HTR-8/SVneo (cell line): ENCODE measurements around the gene RUNX3.

Source experiments
- DNase-seq: peaks from one replicate; pipeline ENCODE4 v3.0.0; 2011; ENCODE audit warnings: low spot score, mixed read lengths; ENCODE audit not compliant: insufficient read length
- FAIRE-seq: peaks from 2 replicates; lab custom pipeline; 2011; peaks lifted over from hg19 to GRCh38; lab: Jason Lieb, UNC

RUNX3 gene

GRCh38 chr1:24870551-24871195 lies 59.4 kb downstream of the RUNX3 start:
- DNase-seq (no peak), FAIRE-seq (no peak)

- no peak for FAIRE-seq
Measured at GRCh38 chr1:24868016-24868875, 61.8 kb downstream of the RUNX3 start.

DNA sequence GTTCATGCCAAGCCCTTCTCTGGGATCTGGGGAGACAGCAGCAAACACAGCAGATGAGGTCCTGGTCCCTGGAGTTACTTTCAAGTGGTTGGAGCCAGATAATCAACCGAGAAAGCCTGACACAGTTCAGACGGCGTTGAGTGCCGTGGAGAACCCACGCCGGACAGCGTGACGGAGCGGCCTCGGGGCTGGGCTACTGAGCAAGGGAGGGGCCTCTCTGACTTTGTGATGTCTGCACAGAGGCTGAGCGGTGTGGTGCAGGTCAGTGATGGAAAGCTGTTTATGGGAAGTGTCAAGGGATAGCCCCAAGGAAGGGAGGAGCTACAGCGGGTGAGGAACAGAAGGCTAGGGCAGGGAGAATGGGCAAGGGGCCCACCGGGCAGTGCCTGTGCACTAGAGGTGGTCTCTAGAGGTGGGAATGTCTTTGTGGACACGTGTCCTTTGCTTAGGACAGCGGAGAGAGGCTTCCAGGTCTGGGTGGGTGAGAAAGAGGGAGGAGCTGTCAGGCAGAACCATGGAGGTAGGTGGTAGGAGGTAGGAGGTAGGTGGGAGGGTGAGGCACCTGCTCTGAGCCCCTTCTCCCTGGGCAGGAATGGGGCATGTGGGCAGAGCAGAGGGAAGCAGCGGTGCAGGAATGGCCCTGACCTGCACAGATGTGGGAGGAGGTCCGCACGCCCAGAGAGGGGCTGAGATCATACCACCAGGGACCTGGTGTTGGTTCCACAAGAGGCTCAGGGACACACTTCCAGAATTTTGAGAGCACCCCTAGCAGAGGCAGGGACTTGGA lies 62.8 kb downstream of the RUNX3 start:
- no peak for DNase-seq

More at GRCh38 chr1:24868016-24868875, 61.8 kb downstream of the RUNX3 start:
- DNase-seq, result no peak

GRCh38 chr1:24866211-24867083 lies 63.6 kb downstream of the RUNX3 start:
- FAIRE-seq, result no peak

More for the DNA sequence above, 62.8 kb downstream of the RUNX3 start:
- FAIRE-seq, result no peak

GRCh38 chr1:24865587-24865986 lies 64.5 kb downstream of the RUNX3 start:
- DNase-seq, result no peak
- no peak for FAIRE-seq

More at GRCh38 chr1:24866211-24867083, 63.6 kb downstream of the RUNX3 start:
- DNase-seq, result no peak

DNA sequence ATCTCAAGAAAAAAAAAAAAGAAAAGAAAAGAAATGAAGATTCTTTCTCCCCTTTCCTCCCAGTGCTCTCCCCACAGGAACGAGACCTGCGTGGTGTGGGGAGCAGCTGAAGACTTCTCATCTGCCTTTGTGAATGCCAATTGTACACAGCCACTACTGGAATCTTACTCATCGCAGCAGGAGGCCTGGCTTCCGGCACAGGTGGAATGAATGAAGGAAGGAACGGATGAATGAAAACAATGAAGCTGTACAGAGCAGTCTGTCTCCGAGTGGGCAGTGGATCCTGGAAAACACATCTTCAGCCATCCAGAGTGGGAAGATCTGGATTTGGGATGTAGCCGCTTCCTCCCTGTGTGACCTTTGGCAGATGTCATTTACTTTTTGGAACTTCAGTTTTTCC lies 64.9 kb downstream of the RUNX3 start:
- DNase-seq (no peak), FAIRE-seq (no peak)

- FAIRE-seq (no peak), DNase-seq (no peak)
Measured at GRCh38 chr1:24864370-24864777, 65.7 kb downstream of the RUNX3 start.

DNA sequence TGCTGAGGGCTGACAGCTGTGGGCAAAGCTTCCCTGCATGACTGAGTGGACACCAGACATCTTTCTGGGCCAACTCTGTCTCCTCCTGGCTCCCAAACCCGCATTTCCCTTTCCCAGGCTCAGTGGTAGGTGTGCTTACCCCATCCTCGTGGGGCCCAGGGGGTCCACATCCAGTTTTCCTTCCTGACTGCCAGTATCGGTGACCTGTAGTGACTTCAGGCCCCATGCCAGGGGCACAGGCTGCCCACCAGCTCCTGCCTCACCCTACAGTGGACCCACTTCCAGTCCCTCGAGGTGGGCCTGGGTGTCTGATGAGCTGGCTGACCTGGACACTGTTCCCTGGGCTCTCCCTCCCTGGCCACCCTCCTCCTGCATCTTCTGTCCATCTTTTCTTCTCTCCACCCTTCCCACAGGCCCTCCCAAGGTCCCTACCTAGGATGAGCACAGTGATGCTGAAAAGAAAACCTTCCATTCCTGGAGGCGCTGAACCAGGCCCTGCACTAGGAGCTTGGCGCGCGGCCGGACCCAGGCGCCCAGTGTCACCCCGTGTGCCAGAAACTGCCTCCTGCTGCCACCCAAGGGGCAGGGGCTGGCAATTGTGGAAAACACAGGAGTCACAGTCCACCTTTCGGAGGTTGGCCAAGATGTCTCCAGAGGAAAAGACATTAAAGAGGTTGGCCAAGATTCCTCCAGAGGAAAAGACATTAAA lies 67.1 kb downstream of the RUNX3 start:
- no peak for DNase-seq
- FAIRE-seq, result no peak

GRCh38 chr1:24861821-24862727 lies 68.0 kb downstream of the RUNX3 start:
- no peak for FAIRE-seq

GRCh38 chr1:24860841-24861240 lies 69.2 kb downstream of the RUNX3 start:
- FAIRE-seq (no peak), DNase-seq (no peak)

More at GRCh38 chr1:24861821-24862727, 68.0 kb downstream of the RUNX3 start:
- DNase-seq, result no peak

- no peak for FAIRE-seq
Measured at GRCh38 chr1:24859063-24860010, 70.7 kb downstream of the RUNX3 start.

GRCh38 chr1:24858277-24858676 lies 71.8 kb downstream of the RUNX3 start:
- DNase-seq (no peak), FAIRE-seq (no peak)

More at GRCh38 chr1:24859063-24860010, 70.7 kb downstream of the RUNX3 start:
- DNase-seq, result no peak

- no peak for FAIRE-seq
- no peak for DNase-seq
Measured at GRCh38 chr1:24857507-24858133, 72.5 kb downstream of the RUNX3 start.

DNA sequence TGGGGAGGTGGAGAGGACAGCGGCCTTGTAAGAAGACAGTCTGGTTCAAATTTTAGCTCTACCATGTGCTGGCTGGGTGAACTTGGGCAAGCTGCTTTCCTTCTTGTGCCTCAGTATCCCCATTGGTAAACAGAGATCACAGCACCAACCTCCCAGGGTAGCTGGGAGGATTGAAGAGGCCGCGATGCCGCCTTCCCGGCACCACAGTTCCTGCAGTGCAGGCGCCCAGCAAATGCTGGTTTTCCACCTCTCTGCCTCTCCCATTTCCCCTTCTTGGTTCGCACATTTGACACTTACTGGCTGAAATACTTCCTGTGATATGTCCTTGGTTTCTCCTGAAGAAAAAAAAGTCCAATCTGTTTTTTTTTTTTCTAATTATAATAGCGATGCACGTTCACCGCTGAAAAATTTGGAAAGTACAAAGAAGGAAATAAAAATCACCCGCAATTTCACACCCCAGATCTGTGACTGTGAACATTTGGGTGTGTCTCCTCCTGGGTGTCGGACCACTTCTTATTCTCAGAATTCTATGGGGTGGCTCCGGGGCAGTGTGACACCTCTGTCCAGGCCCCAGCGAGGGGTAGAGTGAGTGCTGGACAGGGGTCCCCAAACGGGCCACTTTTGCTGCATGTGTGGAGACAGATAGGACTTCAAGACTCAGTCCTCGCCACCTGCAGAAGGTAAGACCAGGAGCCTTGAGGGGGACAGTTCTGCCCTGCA lies 73.1 kb downstream of the RUNX3 start:
- DNase-seq (no peak), FAIRE-seq (no peak)

DNA sequence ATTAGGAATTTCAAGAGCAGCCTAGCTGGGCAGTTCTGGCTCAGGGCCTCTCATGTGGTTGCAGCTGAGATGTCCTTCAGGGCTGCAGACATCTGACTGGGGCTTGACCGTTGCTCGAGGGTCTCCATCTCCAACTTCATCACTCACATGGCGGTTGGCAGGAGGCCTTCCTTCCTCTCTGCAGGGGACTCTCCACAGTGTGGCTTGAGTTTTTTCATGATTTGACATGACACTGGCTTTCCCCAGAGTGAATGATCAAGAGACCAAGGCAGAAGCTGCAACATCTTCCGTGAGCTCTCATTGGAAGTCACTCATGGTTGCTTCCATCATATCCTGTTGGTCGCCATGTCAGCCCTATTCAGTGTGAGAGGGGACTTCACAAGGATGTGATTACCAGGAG lies 74.6 kb downstream of the RUNX3 start:
- DNase-seq, result no peak
- FAIRE-seq, result no peak

DNA sequence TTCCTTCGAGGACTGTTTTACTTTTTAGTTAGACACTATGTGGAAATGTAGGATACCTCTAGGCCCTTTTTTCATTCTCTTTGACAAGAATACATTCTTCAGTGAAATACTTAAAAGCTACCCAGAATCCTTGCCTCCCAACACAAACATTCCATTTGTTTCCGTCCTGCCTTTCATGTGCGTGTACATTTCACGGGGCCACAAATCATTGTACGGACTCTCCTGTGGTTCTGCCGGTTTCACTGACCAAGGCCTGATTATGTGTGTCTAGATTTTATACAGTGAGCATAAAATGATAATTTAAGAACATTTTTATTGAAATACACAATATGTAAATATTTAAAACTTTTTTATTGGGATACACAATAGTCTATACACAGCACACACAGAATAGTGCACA lies 76.4 kb downstream of the RUNX3 start:
- no peak for FAIRE-seq

More for the DNA sequence above, 76.4 kb downstream of the RUNX3 start:
- DNase-seq, result no peak
